Measurements from ENCODE around the gene AHNAK.

DNA sequence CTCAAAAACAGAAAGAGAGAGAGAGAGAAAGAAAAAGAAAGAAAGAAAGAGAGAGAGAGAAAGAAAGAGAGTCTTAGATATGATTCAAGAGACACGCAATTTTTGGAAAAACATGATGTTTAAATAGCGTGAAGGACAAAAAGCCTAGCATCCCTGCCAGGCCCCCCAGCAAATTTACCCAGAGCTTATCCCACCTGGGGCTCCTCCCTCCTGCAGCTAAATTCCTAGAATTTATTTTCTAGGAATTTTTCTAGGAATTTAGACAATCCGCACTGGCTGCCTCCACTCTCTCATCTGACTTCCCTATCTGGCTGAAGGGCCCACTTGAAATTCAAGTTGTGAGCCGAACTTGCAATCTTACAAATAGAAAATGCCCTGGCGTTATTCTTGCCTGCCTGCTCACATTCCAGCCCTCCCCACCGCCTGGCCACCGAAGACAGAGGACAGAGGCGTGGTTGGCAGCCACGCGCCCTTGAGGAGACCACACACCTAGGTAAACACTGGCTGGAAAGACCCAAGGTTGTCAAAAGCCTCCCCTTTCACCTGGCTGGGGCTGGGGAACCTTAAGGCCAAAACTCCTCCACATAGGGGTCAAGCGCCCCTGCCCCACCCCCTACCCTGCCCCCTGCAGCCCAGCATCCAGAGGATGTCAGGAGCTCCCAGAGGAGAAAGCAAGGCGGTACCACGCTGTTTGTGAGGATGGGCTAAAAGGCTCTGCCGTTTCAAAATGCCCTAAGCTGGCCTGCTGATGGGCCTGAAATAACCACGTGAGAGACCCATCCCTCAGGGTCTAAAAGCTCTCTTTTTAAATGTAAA, 42.2 kb downstream of the AHNAK start:
- TF ChIP-seq, protein P1, sequence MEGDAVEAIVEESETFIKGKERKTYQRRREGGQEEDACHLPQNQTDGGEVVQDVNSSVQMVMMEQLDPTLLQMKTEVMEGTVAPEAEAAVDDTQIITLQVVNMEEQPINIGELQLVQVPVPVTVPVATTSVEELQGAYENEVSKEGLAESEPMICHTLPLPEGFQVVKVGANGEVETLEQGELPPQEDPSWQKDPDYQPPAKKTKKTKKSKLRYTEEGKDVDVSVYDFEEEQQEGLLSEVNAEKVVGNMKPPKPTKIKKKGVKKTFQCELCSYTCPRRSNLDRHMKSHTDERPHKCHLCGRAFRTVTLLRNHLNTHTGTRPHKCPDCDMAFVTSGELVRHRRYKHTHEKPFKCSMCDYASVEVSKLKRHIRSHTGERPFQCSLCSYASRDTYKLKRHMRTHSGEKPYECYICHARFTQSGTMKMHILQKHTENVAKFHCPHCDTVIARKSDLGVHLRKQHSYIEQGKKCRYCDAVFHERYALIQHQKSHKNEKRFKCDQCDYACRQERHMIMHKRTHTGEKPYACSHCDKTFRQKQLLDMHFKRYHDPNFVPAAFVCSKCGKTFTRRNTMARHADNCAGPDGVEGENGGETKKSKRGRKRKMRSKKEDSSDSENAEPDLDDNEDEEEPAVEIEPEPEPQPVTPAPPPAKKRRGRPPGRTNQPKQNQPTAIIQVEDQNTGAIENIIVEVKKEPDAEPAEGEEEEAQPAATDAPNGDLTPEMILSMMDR (IDR thresholded peaks at IDR 0.05; ENCODE audit: low read depth, low read length): no peak
- TF ChIP-seq POLR2A (IDR thresholded peaks at IDR 0.05; ENCODE audit: extremely low read depth, insufficient read length) (no peak), MYC (IDR thresholded peaks at IDR 0.05; ENCODE audit: low read depth, low read length) (no peak)
- TF ChIP-seq, protein P2, sequence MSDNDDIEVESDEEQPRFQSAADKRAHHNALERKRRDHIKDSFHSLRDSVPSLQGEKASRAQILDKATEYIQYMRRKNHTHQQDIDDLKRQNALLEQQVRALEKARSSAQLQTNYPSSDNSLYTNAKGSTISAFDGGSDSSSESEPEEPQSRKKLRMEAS (IDR thresholded peaks at IDR 0.05; ENCODE audit: low read depth, low read length): no peak
